ENCODE data around the gene ACKR2. TPM values are rescaled to one million over a fixed set of nuclear protein-coding genes. Genes with fewer than 3 reads are reported as not detected.

ACKR2 gene
- total and polyA plus RNA-seq, 2 of the 13 experiments (the other 11 are each of a cell fraction or from before 2014, with no cell fraction given), result 1.1 to 1.9 TPM

- peak; percentile 82; the same call in 1 of the 2 replicates for TF ChIP-seq KIAA2018 (CRISPR knock-in tag; IDR thresholded peaks at IDR 0.05; ENCODE audit: borderline replicate concordance)
- TF ChIP-seq ZNF639 (CRISPR knock-in tag; conservative IDR thresholded peaks at IDR 0.05), result 0 out of 2 replicates have a peak, but pooled peaks have one; percentile 43
- TF ChIP-seq ZNF10 (CRISPR knock-in tag; IDR thresholded peaks at IDR 0.05; ENCODE audit: borderline replicate concordance, low read depth), result no peak
- TF ChIP-seq RNF219 (CRISPR knock-in tag; IDR thresholded peaks at IDR 0.05), result no peak
- TF ChIP-seq E2F2 (CRISPR knock-in tag; IDR thresholded peaks at IDR 0.05; ENCODE audit: borderline replicate concordance), result no peak
- TF ChIP-seq ZBTB34 (CRISPR knock-in tag; IDR thresholded peaks at IDR 0.05), result peak; percentile 77; the same call in 1 of the 2 replicates
- peak; percentile 58; the same call in 1 of the 2 replicates for TF ChIP-seq ZSCAN9 (CRISPR knock-in tag; IDR thresholded peaks at IDR 0.05; ENCODE audit: borderline replicate concordance)
- no peak for TF ChIP-seq TRIM24 (CRISPR knock-in tag; IDR thresholded peaks at IDR 0.05)
- TF ChIP-seq SNAPC2 (CRISPR knock-in tag; IDR thresholded peaks at IDR 0.05), result peak; percentile 62
- peak; percentile 43; the same call in 1 of the 2 replicates for TF ChIP-seq ZNF678 (CRISPR knock-in tag; IDR thresholded peaks at IDR 0.05)
- TF ChIP-seq ZNF496 (CRISPR knock-in tag; IDR thresholded peaks at IDR 0.05; ENCODE audit: insufficient replicate concordance), result no peak
- TF ChIP-seq SOX5 (CRISPR knock-in tag; IDR thresholded peaks at IDR 0.05; ENCODE audit: borderline replicate concordance), result no peak; the same call in 1 of the 2 replicates
- no peak for TF ChIP-seq SP140L (CRISPR knock-in tag; IDR thresholded peaks at IDR 0.05; ENCODE audit: borderline replicate concordance)
- TF ChIP-seq AKAP8 (CRISPR knock-in tag; IDR thresholded peaks at IDR 0.05), result no peak
These were observed 5.0 kb upstream of the ACKR2 start, which contains the start of gene HIGD1A (continued) for GRCh38 chr3:42804106-42804830.
